ENCODE data around the gene GAL3ST2.
"Not testable (repeated sequence)": the region's sequence is repeated elsewhere in the genome, so short reads cannot be mapped to it uniquely, and the experiment has no call there.

The GAL3ST2 gene

GRCh38 chr2:241814393-241814642, 37.7 kb downstream of the GAL3ST2 start:
- no peak for DNase-seq (ENCODE audit: extremely low read depth, low read depth)
- no peak for TF ChIP-seq CTCF (IDR thresholded peaks at IDR 0.05; ENCODE audit: low read depth, low read length, missing control alignments)
- no peak overlapping the region for H3K4me3 ChIP-seq (replicated peaks; ENCODE audit: low read depth, low read length)

- no peak for TF ChIP-seq CTCF (IDR thresholded peaks at IDR 0.05; ENCODE audit: low read depth, low read length, missing control alignments)
- H3K4me3 ChIP-seq (replicated peaks; ENCODE audit: low read depth, low read length) = no peak overlapping the region
- DNase-seq (ENCODE audit: extremely low read depth, low read depth) = no peak
Measured at GRCh38 chr2:241814643-241815476, 38.2 kb downstream of the GAL3ST2 start.

- no peak overlapping the region for H3K4me3 ChIP-seq (replicated peaks; ENCODE audit: low read depth, low read length)
- no peak for TF ChIP-seq CTCF (IDR thresholded peaks at IDR 0.05; ENCODE audit: low read depth, low read length, missing control alignments)
- no peak for DNase-seq (ENCODE audit: extremely low read depth, low read depth)
Measured at GRCh38 chr2:241815477-241816430, 39.1 kb downstream of the GAL3ST2 start.

GRCh38 chr2:241816431-241817121, 40.0 kb downstream of the GAL3ST2 start:
- H3K4me3 ChIP-seq (replicated peaks; ENCODE audit: low read depth, low read length) = no peak overlapping the region
- no peak for TF ChIP-seq CTCF (IDR thresholded peaks at IDR 0.05; ENCODE audit: low read depth, low read length, missing control alignments)
- DNase-seq (ENCODE audit: extremely low read depth, low read depth) = no peak

GRCh38 chr2:241817126-241817820, 40.7 kb downstream of the GAL3ST2 start:
- TF ChIP-seq CTCF (IDR thresholded peaks at IDR 0.05; ENCODE audit: low read depth, low read length, missing control alignments) = no peak
- no peak overlapping the region for H3K4me3 ChIP-seq (replicated peaks; ENCODE audit: low read depth, low read length)
- no peak for DNase-seq (ENCODE audit: extremely low read depth, low read depth)

GRCh38 chr2:241817821-241818215, 41.2 kb downstream of the GAL3ST2 start:
- DNase-seq (ENCODE audit: extremely low read depth, low read depth); H3K4me3 ChIP-seq (replicated peaks; ENCODE audit: low read depth, low read length): not testable (repeated sequence)
